K562 (cell line): ENCODE data around the gene RNF187. TPM values are rescaled to one million over a fixed set of nuclear protein-coding genes. Genes with fewer than 3 reads are reported as not detected.
A peak's percentile ranks its signal among the peaks of the same experiment; 100 is the strongest.

Experiments used
- ATAC-seq: fragments of 200-7000 bp; cut with Tn5 transposase; 3 replicates; pipeline ENCODE4 v1.9.1; 2020; ENCODE audit warnings: moderate library complexity
- BruUV-seq: library from RNA; stranded (reverse); fragments of 400-500 nt; replicated peaks from 2 replicates; lab custom pipeline; 2021; lab: Mats Ljungman, UMichigan
- CTCF ChIA-PET: fragments of 300-600 bp; formaldehyde crosslinking; extraction: SDS; loops from one replicate; lab custom pipeline; 2021; ENCODE audit warnings: low intra/inter-chr PET ratio; lab: Yijun Ruan, JAX
- POLR2A ChIA-PET: fragments of 300-600, 350-650 bp; sonication (Branson Sonifier 250); formaldehyde crosslinking; extraction: SDS; loops from one replicate; lab custom pipeline; 2021; ENCODE audit warnings: antibody characterized with exemption, inconsistent platforms; lab: Yijun Ruan, JAX
- DNase-seq, 4 experiments: peaks; one replicate each; pipeline versions ENCODE4 v3.0.0 to v3.0.0-alpha.2; 2011 to 2018; ENCODE audit warnings: low spot score in 3 of 4, mixed read lengths in 3 of 4; ENCODE audit errors: extremely low read depth in 1 of 4
- FAIRE-seq: peaks from 2 replicates; lab custom pipeline; 2011; peaks lifted over from hg19 to GRCh38; lab: Jason Lieb, UNC
- H2AFZ ChIP-seq: 2 replicates; pipeline ENCODE4 v1.6.0; 2011; ENCODE audit warnings: low read depth, low read length, control low read depth, inconsistent platforms
- H3K27ac ChIP-seq: fragments of 200-600 bp; 3 replicates; pipeline ENCODE4 v1.8.0; 2011; ENCODE audit warnings: low read depth, mild to moderate bottlenecking, control low read depth, inconsistent platforms, low read length, moderate library complexity, mixed read lengths; ENCODE audit errors: extremely low read depth
- H3K27me3 ChIP-seq, 2 experiments: fragments of 300-600 bp in 1 of 2; 2 replicates in 1 of 2; 3 replicates in 1 of 2; pipeline versions ENCODE4 v1.6.0 to v1.8.0; 2011; ENCODE audit warnings: inconsistent platforms in 2 of 2, low read length in 2 of 2, mild to moderate bottlenecking in 1 of 2, mixed read lengths in 1 of 2, moderate library complexity in 1 of 2; ENCODE audit not compliant: control insufficient read depth in 2 of 2, insufficient read depth in 2 of 2
- H3K36me3 ChIP-seq: fragments of 300-600 bp; 3 replicates; pipeline ENCODE4 v1.8.0; 2011; ENCODE audit warnings: mild to moderate bottlenecking, low read length, inconsistent platforms; ENCODE audit not compliant: control insufficient read depth, insufficient read depth
- H3K4me1 ChIP-seq, 2 experiments: fragments of 200-600 bp in 1 of 2; replicated peaks in 1 of 2; 2 replicates in 1 of 2; 3 replicates in 1 of 2; pipeline versions ENCODE4 v1.5.1 to v1.8.0; 2011; ENCODE audit warnings: inconsistent platforms in 2 of 2, low read length in 2 of 2, mild to moderate bottlenecking in 1 of 2, mixed read lengths in 1 of 2, moderate library complexity in 1 of 2; ENCODE audit not compliant: control insufficient read depth in 2 of 2, insufficient read depth in 2 of 2
- H3K4me2 ChIP-seq: 2 replicates; pipeline ENCODE4 v1.6.1; 2011; ENCODE audit warnings: low read length, control low read depth, inconsistent platforms, mixed read lengths; ENCODE audit not compliant: insufficient read depth
- H3K4me3 ChIP-seq: fragments of 200-600 bp; sonication (generic), shearing (Covaris generic); 2 replicates; pipeline ENCODE4 v1.5.1; 2016; ENCODE audit warnings: control low read depth, inconsistent platforms
- H3K79me2 ChIP-seq: fragments of 200-600 bp; 3 replicates; pipeline ENCODE4 v1.8.0; 2011; ENCODE audit warnings: low read length, inconsistent platforms; ENCODE audit not compliant: control insufficient read depth, insufficient read depth
- H3K9ac ChIP-seq, 2 experiments: 2 replicates each; pipeline versions ENCODE4 v1.6.0 to v1.6.1; 2011; ENCODE audit warnings: low read depth in 2 of 2, low read length in 2 of 2, control low read depth in 1 of 2, inconsistent platforms in 1 of 2, mild to moderate bottlenecking in 1 of 2, mixed read lengths in 1 of 2; ENCODE audit not compliant: insufficient read depth in 1 of 2
- H3K9me1 ChIP-seq: one replicate; pipeline ENCODE4 v1.6.0; 2011; ENCODE audit warnings: inconsistent platforms, mild to moderate bottlenecking, low read length, moderate library complexity; ENCODE audit not compliant: control insufficient read depth, insufficient read depth
- H3K9me3 ChIP-seq: replicated peaks from 2 replicates; pipeline ENCODE4 v1.5.1; 2011; ENCODE audit warnings: low read depth, low read length, inconsistent platforms; ENCODE audit not compliant: control insufficient read depth, insufficient read depth
- H4K20me1 ChIP-seq: replicated peaks from 2 replicates; pipeline ENCODE4 v1.6.1; 2011; ENCODE audit warnings: low read length, inconsistent platforms, mixed read lengths; ENCODE audit not compliant: control insufficient read depth, insufficient read depth
- FOSL1 ChIP-seq: fragments of 200-800 bp; sonication (Bioruptor generic); conservative IDR thresholded peaks from 2 replicates; pipeline ENCODE4 v1.6.1; 2016; ENCODE audit warnings: missing genetic modification characterization, missing compliant biosample characterization
- LEF1 ChIP-seq: fragments of 450-650 bp; IDR thresholded peaks from 2 replicates; pipeline ENCODE4 v1.6.1; 2016; ENCODE audit warnings: mild to moderate bottlenecking
- MEIS2 ChIP-seq: fragments of 450-650 bp; IDR thresholded peaks from 2 replicates; pipeline ENCODE4 v1.6.1; 2014; ENCODE audit warnings: mild to moderate bottlenecking; ENCODE audit not compliant: partially characterized antibody
- MTA2 ChIP-seq: fragments of 450-650 bp; IDR thresholded peaks from 2 replicates; pipeline ENCODE4 v1.6.1; 2016; ENCODE audit warnings: low read depth
- MXD1 ChIP-seq: fragments of 250-450 bp; sonication (Bioruptor Pico); IDR thresholded peaks from 2 replicates; pipeline ENCODE4 v1.8.0; 2021; ENCODE audit warnings: borderline replicate concordance, mild to moderate bottlenecking, moderate library complexity; ENCODE audit not compliant: poor library complexity, severe bottlenecking
- POLR2AphosphoS2 ChIP-seq: IDR thresholded peaks from 2 replicates; pipeline ENCODE4 v1.6.1; 2012; ENCODE audit warnings: low read length, improper control_type of control experiment
- PRDM10 ChIP-seq: fragments of 450-650 bp; IDR thresholded peaks from 2 replicates; pipeline ENCODE4 v1.6.1; 2018; ENCODE audit not compliant: partially characterized antibody
- SIN3B ChIP-seq: fragments of 450-650 bp; IDR thresholded peaks from 2 replicates; pipeline ENCODE4 v1.6.1; 2017; ENCODE audit warnings: low read depth, mild to moderate bottlenecking, moderate library complexity
- STAT6 ChIP-seq: sonication (generic); formaldehyde crosslinking; IDR thresholded peaks from 2 replicates; pipeline ENCODE4 v1.8.1; 2023; ENCODE audit warnings: mild to moderate bottlenecking, missing genetic modification reagents
- TGIF2 ChIP-seq: sonication (generic); formaldehyde crosslinking; IDR thresholded peaks from 2 replicates; pipeline ENCODE4 v1.8.1; 2022; ENCODE audit warnings: mild to moderate bottlenecking, missing genetic modification reagents, moderate library complexity
- ZBTB1 ChIP-seq: sonication (generic); formaldehyde crosslinking; IDR thresholded peaks from 2 replicates; pipeline ENCODE4 v1.8.1; 2023; ENCODE audit warnings: missing genetic modification reagents, low read depth, mild to moderate bottlenecking, borderline replicate concordance
- ZNF174 ChIP-seq: fragments of 250-450 bp; sonication (Bioruptor Pico); IDR thresholded peaks from 2 replicates; pipeline ENCODE4 v1.4.0; 2020; ENCODE audit warnings: mild to moderate bottlenecking
- ZNF311 ChIP-seq: fragments of 250-450 bp; sonication (Bioruptor Pico); IDR thresholded peaks from 2 replicates; pipeline ENCODE4 v1.4.0; 2020; ENCODE audit warnings: mild to moderate bottlenecking, moderate library complexity
- ZNF75A ChIP-seq: fragments of 450-650 bp; formaldehyde crosslinking; IDR thresholded peaks from 2 replicates; pipeline ENCODE4 v1.4.0; 2020; ENCODE audit warnings: mild to moderate bottlenecking
- ZNF764 ChIP-seq: fragments of 250-450 bp; sonication (Bioruptor Pico); IDR thresholded peaks from 2 replicates; pipeline ENCODE4 v1.4.0; 2020; ENCODE audit warnings: low read depth, mild to moderate bottlenecking, moderate library complexity
- WGBS: fragments of 100-300 bp; shearing (Covaris generic); methylation state at CpG from one replicate; pipeline ENCODE4 v1.1.6; 2016; ENCODE audit warnings: low coverage, mixed read lengths; ENCODE audit not compliant: insufficient coverage; ENCODE audit errors: missing lambda C conversion rate; 5-methylcytosine and 5-hydroxymethylcytosine counted together
- in situ Hi-C: fragments of 300-500 bp; cut with MboI; formaldehyde crosslinking; loops from 4 replicates; pipeline ENCODE4 v1.15.0; 2018; ENCODE audit warnings: inconsistent platforms, mixed read lengths
- intact Hi-C: fragments of 100-400 bp; cut with micrococcal nuclease; formaldehyde crosslinking; loops from 2 replicates; pipeline ENCODE4 v1.14.2; 2022
- polyA plus RNA-seq, 8 experiments: library from polyadenylated mRNA; depleted of rRNA in 4 of 8; stranded (reverse) in 5 of 8; unstranded in 3 of 8; fragments of >200 nt; fragmentation: Nextera tagmentation in 2 of 8; fragmentation: Illumina TruSeq in 1 of 8; extraction: Ambion mirVana in 2 of 8; extraction: Trizol in 1 of 8; gene quantifications; 2 replicates each; pipeline versions ENCODE4 v1.2.1 to v1.2.3, GENCODE V29; 2011 to 2014; ENCODE audit warnings: inconsistent platforms in 1 of 8, missing spikeins in 1 of 8
- total RNA-seq, 7 experiments: library from RNA; depleted of rRNA in 6 of 7; stranded (reverse); fragments of >200 nt in 6 of 7; fragmentation: Illumina TruSeq in 2 of 7; extraction: Trizol in 2 of 7; gene quantifications; 2 replicates each; pipeline versions ENCODE4 v1.2.1 to v1.2.3, GENCODE V29; 2011 to 2021; ENCODE audit warnings: low replicate concordance in 1 of 7

RNF187 gene
- total and polyA plus RNA-seq, 9 of the 15 experiments (the other 6 are each of a cell fraction or from before 2014, with no cell fraction given) = 2.3 to 119 (median 41.9) TPM

- H3K4me3 ChIP-seq = no peak overlapping the region
- ATAC-seq = no peak
- no peak overlapping the region for H3K9ac ChIP-seq
- no peaks in the 10 kb centered on the region for H3K9me3 ChIP-seq
- POLR2A ChIA-PET = interaction anchor here (1.0 to 1.9 kb wide), 5 partner anchors 10 to 32 kb away, joined by 3 to 10 read pairs (median 5); no protein-coding TSS in a partner anchor
- H3K27ac ChIP-seq = no peak overlapping the region
- TF ChIP-seq STAT6 (CRISPR knock-in tag) (no peak), MXD1 (CRISPR knock-in tag) (no peak), ZNF764 (no peak), ZBTB1 (CRISPR knock-in tag) (no peak), FOSL1 (no peak), ZNF174 (CRISPR knock-in tag) (no peak), TGIF2 (CRISPR knock-in tag) (no peak), MTA2 (no peak), MEIS2 (peak; percentile 9), ZNF311 (no peak), LEF1 (no peak), ZNF75A (no peak), PRDM10 (peak; percentile 7), POLR2AphosphoS2 (no peak), SIN3B (no peak)
- 63% methylated on average over 5 of the region's 5 CpGs for WGBS
- DNase-seq = no peak
- FAIRE-seq = no peak
- no TSS peak for BruUV-seq
- no peak overlapping the region for H3K4me2 ChIP-seq
- no peaks in the 10 kb centered on the region; the same call in 1 of the 2 replicates for H4K20me1 ChIP-seq
- in situ Hi-C loops (loop anchor here (5.0 kb wide), 1 partner anchor 50 kb away; no protein-coding TSS in a partner anchor), intact Hi-C loops (no loop called here)
- CTCF ChIA-PET = no interaction called here
- no peak overlapping the region for H2AFZ ChIP-seq
- H3K36me3 ChIP-seq = no peaks in the 10 kb centered on the region; the same call in 2 of the 3 replicates
- H3K27me3 ChIP-seq = peaks cover 2 to 10% of the 10 kb centered on the region in 2 experiments; a peak in 2 of 5 replicates
- H3K9me1 ChIP-seq = no peaks in the 10 kb centered on the region
- H3K4me1 ChIP-seq = peaks cover 23 to 34% of the 10 kb centered on the region in 2 experiments
- peaks cover 15% of the 10 kb centered on the region; the same call in 2 of the 3 replicates for H3K79me2 ChIP-seq
Measured at GRCh38 chr1:228462560-228462959, 24.6 kb upstream of the RNF187 start.
